OCI-LY7 (cell line): Measurements from ENCODE around the gene MYL12A. TPM values are rescaled to one million over a fixed set of nuclear protein-coding genes. Genes with fewer than 3 reads are reported as not detected.
A peak's percentile ranks its signal among the peaks of the same experiment; 100 is the strongest.

Experiments used
- BruUV-seq: library from RNA; stranded (reverse); fragments of 400-500 nt; replicated peaks from 2 replicates; lab custom pipeline; 2021; lab: Mats Ljungman, UMichigan
- CTCF ChIA-PET: fragments of 300-600 bp; sonication (Branson Sonifier 250); formaldehyde crosslinking; loops from one replicate; lab custom pipeline; 2022; ENCODE audit warnings: antibody characterized with exemption; ENCODE audit not compliant: unreplicated experiment; lab: Charles Lee
- POLR2A ChIA-PET: fragments of 300-600 bp; sonication (Branson Sonifier 250); formaldehyde crosslinking; loops from one replicate; lab custom pipeline; 2022; ENCODE audit warnings: antibody characterized with exemption; lab: Charles Lee
- DNase-seq: peaks from one replicate; pipeline ENCODE4 v3.0.0-alpha.2; 2015; ENCODE audit warnings: low spot score
- H2AFZ ChIP-seq: fragments of 200-600 bp; sonication (generic), shearing (Covaris generic); 2 replicates; pipeline ENCODE4 v1.6.1; 2014; ENCODE audit warnings: mild to moderate bottlenecking, antibody characterized with exemption, low read length, moderate library complexity
- H3K27ac ChIP-seq: fragments of 200-600 bp; sonication (generic); 2 replicates; pipeline ENCODE4 v1.5.1; 2014; ENCODE audit warnings: mixed run types, low read depth, mild to moderate bottlenecking, moderate library complexity, low read length, inconsistent platforms; ENCODE audit not compliant: poor library complexity, severe bottlenecking
- H3K36me3 ChIP-seq: fragments of 200-600 bp; sonication (generic); 2 replicates; pipeline ENCODE4 v1.6.1; 2014; ENCODE audit warnings: mild to moderate bottlenecking, antibody characterized with exemption, low read length, moderate library complexity, mixed read lengths; ENCODE audit not compliant: insufficient read depth
- H3K4me1 ChIP-seq: fragments of 200-600 bp; sonication (generic); 2 replicates; pipeline ENCODE4 v1.5.1; 2014; ENCODE audit warnings: mild to moderate bottlenecking, low read length; ENCODE audit not compliant: insufficient read depth, poor library complexity, severe bottlenecking
- H3K4me2 ChIP-seq: fragments of 200-600 bp; sonication (generic); 2 replicates; pipeline ENCODE4 v1.6.1; 2014; ENCODE audit warnings: mild to moderate bottlenecking, low read length
- H3K4me3 ChIP-seq: fragments of 200-600 bp; sonication (generic); 2 replicates; pipeline ENCODE4 v1.5.1; 2014; ENCODE audit warnings: mild to moderate bottlenecking, low read depth, low read length; ENCODE audit not compliant: poor library complexity, severe bottlenecking
- H3K79me2 ChIP-seq: fragments of 200-600 bp; sonication (generic); 2 replicates; pipeline ENCODE4 v1.6.1; 2016; ENCODE audit warnings: low read depth, mild to moderate bottlenecking, low read length, moderate library complexity, mixed read lengths; ENCODE audit not compliant: insufficient read depth
- H3K9me2 ChIP-seq: fragments of 200-600 bp; sonication (generic); 2 replicates; pipeline ENCODE4 v1.6.1; 2016; ENCODE audit warnings: mild to moderate bottlenecking, low read length, mixed read lengths; ENCODE audit not compliant: insufficient read depth
- H3K9me3 ChIP-seq: fragments of 200-600 bp; sonication (generic); 2 replicates; pipeline ENCODE4 v1.6.1; 2014; ENCODE audit warnings: mild to moderate bottlenecking, mixed run types, low read length, mixed read lengths
- H4K20me1 ChIP-seq: fragments of 200-600 bp; sonication (generic); 2 replicates; pipeline ENCODE4 v1.6.1; 2014; ENCODE audit warnings: mild to moderate bottlenecking, antibody characterized with exemption, low read length, moderate library complexity, mixed read lengths; ENCODE audit not compliant: insufficient read depth
- EZH2phosphoT487 ChIP-seq: fragments of 200-600 bp; sonication (generic); IDR thresholded peaks from 2 replicates; pipeline ENCODE4 v1.6.1; 2018; ENCODE audit warnings: low read depth, borderline replicate concordance, mild to moderate bottlenecking, mixed run types, antibody characterized with exemption, low read length, moderate library complexity, mixed read lengths
- intact Hi-C: fragments of 100-400 bp; cut with micrococcal nuclease; formaldehyde crosslinking; loops from one replicate; pipeline ENCODE4 v1.10.0; 2022; ENCODE audit not compliant: unreplicated experiment
- total RNA-seq, 2 experiments: library from RNA; depleted of rRNA in 1 of 2; stranded (reverse); fragments of >200 nt in 1 of 2; shearing (Covaris generic) in 1 of 2; gene quantifications; 2 replicates each; pipeline ENCODE4 v1.2.3, GENCODE V29; 2014 to 2022
- TF ChIP-seq, protein P1 (sequence below): fragments of 200-600 bp; sonication (generic); conservative IDR thresholded peaks from 2 replicates; pipeline ENCODE4 v1.5.1; 2014; ENCODE audit warnings: mild to moderate bottlenecking, antibody characterized with exemption, low read length, moderate library complexity, mixed read lengths

Gene MYL12A
- total RNA-seq, 2 experiments from 2014 or later = 301 to 423 TPM

DNA sequence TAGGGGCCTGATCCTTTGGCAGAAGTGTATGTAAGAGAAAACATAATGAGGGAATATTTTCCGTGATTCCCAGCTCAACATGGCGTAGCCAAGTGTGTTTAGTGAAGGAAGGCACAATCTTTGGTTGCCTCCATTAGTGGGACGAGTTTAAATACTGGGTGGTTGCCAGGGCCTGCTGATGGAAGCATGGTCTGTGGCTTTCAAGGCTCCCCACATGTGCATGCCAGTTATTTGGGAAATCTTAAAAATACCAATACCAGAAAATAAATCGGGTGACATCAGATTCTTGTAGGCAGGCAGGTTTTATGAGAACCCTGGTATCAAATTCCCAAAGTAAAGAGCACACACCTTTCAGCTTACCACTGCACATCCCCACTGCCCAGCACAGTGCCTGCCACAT lies 7.1 kb downstream of the MYL12A start:
- peaks cover 89% of the 10 kb centered on the region for H3K36me3 ChIP-seq
- H3K4me3 ChIP-seq = no peak overlapping the region
- peaks cover 75% of the 10 kb centered on the region for H3K4me1 ChIP-seq
- H3K4me2 ChIP-seq = no peak overlapping the region
- peaks cover 54% of the 10 kb centered on the region for H3K79me2 ChIP-seq
- peaks cover 9% of the 10 kb centered on the region; the same call in 1 of the 2 replicates for H4K20me1 ChIP-seq
- DNase-seq = no peak
- H3K9me3 ChIP-seq = no peaks in the 10 kb centered on the region
- no peak for TF ChIP-seq EZH2phosphoT487
- TF ChIP-seq, protein P1, sequence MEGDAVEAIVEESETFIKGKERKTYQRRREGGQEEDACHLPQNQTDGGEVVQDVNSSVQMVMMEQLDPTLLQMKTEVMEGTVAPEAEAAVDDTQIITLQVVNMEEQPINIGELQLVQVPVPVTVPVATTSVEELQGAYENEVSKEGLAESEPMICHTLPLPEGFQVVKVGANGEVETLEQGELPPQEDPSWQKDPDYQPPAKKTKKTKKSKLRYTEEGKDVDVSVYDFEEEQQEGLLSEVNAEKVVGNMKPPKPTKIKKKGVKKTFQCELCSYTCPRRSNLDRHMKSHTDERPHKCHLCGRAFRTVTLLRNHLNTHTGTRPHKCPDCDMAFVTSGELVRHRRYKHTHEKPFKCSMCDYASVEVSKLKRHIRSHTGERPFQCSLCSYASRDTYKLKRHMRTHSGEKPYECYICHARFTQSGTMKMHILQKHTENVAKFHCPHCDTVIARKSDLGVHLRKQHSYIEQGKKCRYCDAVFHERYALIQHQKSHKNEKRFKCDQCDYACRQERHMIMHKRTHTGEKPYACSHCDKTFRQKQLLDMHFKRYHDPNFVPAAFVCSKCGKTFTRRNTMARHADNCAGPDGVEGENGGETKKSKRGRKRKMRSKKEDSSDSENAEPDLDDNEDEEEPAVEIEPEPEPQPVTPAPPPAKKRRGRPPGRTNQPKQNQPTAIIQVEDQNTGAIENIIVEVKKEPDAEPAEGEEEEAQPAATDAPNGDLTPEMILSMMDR = no peak
- H2AFZ ChIP-seq = no peak overlapping the region
- ChIA-PET CTCF (no interaction called here), POLR2A (interaction anchor here (1.2 kb wide), 1 partner anchor 351 kb away, joined by 3 read pairs; no protein-coding TSS in a partner anchor)
- no TSS peak for BruUV-seq
- H3K9me2 ChIP-seq = no peaks in the 10 kb centered on the region
- intact Hi-C loops = no loop called here
- peak overlapping the region; percentile 12 for H3K27ac ChIP-seq

DNA sequence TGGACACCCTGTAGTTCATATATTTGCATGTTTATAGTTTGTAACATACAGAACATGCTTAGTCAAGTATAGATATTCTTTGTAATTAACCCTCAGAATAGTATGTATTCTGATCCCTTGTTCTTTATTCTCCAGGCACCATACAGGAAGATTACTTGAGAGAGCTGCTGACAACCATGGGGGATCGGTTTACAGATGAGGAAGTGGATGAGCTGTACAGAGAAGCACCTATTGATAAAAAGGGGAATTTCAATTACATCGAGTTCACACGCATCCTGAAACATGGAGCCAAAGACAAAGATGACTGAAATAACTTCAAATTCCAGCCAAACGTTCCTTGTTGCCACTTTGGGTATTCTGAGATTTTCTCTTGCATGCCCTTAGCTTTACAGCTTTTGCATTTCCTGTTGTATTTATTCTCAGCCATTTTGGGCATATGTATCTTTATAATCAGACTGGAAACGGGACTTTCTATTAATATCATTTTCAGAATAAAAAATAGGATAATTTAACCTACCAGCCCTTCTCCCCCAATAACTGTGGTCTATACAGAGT lies 8.1 kb downstream of the MYL12A start:
- Histone ChIP-seq H3K4me2 (0 out of 2 replicates have a peak overlapping the region, but pooled peaks have one; percentile 7), H4K20me1 (peaks cover 9% of the 10 kb centered on the region; the same call in 1 of the 2 replicates), H3K4me1 (peaks cover 75% of the 10 kb centered on the region), H3K4me3 (no peak overlapping the region), H3K9me3 (no peaks in the 10 kb centered on the region), H3K79me2 (peaks cover 48% of the 10 kb centered on the region), H2AFZ (no peak overlapping the region), H3K9me2 (no peaks in the 10 kb centered on the region), H3K36me3 (peaks cover 80% of the 10 kb centered on the region), H3K27ac (peak overlapping the region; percentile 12)
- intact Hi-C loops = no loop called here
- ChIA-PET CTCF (no interaction called here), POLR2A (interaction anchor here (0.9 to 1.2 kb wide), 5 partner anchors 8 to 350 kb away, joined by 3 to 7 read pairs (median 3); no protein-coding TSS in a partner anchor)
- TF ChIP-seq EZH2phosphoT487 = no peak
- TF ChIP-seq, protein P1 = no peak
- DNase-seq = no peak
- no TSS peak for BruUV-seq
